Activated CD4-positive, alpha-beta T cell treated with anti-CD3 and anti-CD28 coated beads, Interleukin-2, amount 50 U/mL, for 24 hours (primary cell): Measurements from ENCODE around the gene PDE6A.

ENCODE experiments used
- DNase-seq, 2 donors: peaks; one replicate each; pipeline ENCODE4 v3.0.0-alpha.2; 2020; ENCODE audit warnings: low read depth in 1 of 2, low spot score in 1 of 2

PDE6A gene

DNA sequence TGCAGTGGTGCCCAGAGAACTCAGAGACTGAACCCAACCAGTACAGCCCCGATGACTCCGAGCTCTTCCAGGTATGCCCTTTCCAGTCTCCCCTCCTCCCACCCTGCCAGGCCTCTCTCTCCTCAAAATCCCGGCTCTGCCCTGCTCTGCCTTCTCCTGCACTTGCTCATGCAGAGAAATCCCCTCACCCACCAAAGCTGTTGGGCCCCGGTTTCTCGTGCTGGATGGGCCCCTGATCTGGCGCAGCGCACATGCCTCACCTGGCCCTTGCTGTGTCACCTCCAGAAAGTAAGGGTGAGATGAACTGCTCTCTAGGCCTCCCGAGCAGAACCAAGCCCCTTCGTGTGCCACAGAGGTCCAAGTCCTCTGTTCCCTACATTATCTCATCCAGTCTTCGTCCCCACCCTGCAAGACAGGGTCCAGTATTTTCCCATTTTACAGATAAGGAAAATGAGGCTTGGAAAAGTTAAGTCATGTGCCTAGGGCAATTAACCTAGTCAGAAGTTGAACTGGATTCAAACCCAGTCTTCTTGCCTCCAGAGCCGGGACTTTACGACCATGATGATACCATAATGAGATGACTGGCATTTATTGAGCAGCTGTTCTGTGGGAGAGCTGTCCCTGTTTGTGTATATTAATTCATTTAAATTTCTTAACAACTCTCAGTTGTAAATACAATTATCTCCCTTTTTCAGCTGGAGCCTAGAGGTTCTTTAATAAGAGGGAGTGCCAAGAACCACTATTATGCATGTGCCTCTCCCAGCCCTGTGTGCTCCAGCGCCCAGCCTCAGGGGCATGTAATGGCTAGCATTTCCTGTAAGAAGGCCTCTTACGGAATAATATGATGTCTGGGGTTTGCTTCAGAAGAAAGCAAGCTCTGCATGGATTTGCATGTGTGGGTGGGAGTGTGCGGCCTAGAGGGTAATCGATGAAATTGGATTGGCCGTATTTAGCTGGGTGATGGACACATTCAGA lies 123.8 kb downstream of the PDE6A start:
- DNase-seq = no peak

DNA sequence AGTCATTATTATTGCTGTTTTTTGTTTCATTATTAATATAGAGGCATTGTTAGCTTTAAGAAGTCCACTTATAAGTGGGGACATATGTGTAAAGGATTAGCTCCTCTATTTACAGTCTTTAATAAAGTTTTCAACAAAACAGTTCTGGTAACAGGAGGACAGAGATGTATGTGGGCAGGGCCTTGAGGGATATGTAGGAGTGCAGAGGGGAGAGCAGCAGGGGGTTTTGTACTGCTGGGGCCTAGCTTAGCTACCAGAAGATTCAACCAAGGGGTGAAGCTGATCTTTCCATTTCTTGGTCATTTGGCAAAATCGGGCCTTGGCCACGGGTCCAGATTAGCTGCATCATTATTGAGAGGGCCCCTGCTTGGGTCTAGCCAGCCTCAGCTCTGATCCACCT lies 124.6 kb downstream of the PDE6A start:
- DNase-seq = no peak

- DNase-seq = no peak
Measured at GRCh38 chr5:149818116-149818515, 126.5 kb downstream of the PDE6A start.

DNA sequence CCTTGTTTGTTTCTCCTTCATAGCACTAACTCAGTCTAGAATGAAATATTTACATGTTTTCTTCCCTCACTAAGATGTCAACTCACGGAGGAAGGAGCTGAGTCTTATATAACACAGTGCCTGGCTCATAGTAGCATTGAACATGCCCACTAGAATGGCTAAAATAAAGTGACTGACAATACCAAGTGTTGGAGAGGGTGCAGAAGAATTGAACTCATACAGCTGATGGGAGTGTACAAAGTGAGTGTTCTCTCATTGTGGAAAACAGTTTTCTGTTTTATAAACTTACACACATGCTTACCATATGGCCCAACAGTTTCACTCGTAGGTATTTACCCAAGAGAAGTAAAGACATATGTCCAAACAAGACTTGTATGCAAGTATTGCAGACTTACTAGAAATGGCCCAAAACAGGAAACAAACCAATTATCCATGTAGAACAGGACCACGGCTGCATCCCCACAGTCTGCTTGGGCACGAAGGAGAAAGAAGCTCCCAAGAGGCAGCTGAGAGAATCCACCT lies 127.0 kb downstream of the PDE6A start:
- DNase-seq = no peak

- no peak for DNase-seq
Measured at GRCh38 chr5:149816661-149817060, 127.9 kb downstream of the PDE6A start.

- no peak for DNase-seq
Measured at GRCh38 chr5:149811453-149811852, 133.1 kb downstream of the PDE6A start.

DNA sequence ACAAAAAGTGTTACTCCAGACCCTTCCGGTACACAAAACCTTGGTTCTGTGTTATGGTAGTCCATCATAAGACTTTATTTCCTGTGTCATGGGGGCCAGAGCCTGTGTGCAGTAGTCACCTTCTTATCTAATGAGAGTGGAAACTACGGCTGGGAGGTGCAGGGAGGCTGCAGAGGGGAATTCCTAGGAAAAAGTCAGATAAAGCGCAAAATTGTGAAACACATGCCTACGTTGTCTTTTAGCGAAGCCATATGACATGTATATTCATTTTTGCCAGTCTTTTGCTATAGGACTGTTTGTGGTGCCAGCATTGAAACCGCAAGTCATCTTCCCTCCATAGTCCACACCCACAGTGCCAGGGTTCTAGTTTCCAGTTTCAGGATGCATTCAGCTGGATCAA lies 133.7 kb downstream of the PDE6A start:
- no peak for DNase-seq

DNA sequence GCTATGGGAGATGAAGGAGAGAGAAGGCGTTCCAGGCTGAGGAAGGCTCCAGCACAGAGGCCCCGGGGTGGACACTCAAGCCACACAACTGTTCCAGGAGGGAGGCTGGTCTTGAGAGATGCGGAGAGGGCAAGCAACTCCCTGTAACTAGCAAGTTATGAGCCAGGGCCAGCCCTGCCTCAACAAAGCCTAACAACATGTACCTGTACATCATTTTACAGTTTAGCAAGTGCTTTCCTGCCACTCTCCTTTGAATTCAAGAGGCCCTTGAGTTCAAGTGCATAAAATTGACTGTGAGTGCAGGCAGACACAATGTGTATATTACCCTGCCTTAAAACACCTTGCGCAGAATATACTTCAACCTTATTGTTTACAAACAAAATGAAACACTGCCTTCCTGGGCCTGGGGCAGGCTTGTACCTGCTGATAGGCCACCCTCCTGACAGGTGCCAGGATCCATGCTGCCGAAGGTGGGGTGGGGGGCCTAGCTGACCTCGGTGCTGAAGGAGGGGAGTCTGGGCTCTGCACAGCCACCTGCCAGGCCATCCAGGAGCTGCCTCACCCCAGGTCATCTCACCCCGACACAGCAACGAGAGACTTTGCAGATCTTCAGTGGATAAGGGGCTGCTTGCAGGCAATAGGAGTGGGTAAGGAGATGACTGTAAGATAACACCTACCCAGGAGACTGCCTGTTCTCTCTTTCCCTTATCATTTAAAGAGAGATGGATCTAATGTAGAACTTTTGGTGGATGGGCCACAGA lies 134.5 kb downstream of the PDE6A start:
- no peak for DNase-seq

- DNase-seq = no peak
Measured at GRCh38 chr5:149808264-149808982, 136.2 kb downstream of the PDE6A start.
